ENCODE data around the gene CNEP1R1. TPM values are rescaled to one million over a fixed set of nuclear protein-coding genes. Genes with fewer than 3 reads are reported as not detected.

CNEP1R1 gene
- total RNA-seq, 2 donors from 2014 or later, result 13.4 to 22.4 TPM

GRCh38 chr16:49987381-49987780 lies 37.6 kb upstream of the CNEP1R1 start:
- no peak for DNase-seq
- Histone ChIP-seq H3K27me3 (no peaks in the 10 kb centered on the region), H3K36me3 (no peaks in the 10 kb centered on the region), H3K4me3 (no peak overlapping the region), H3K9ac (ENCODE audit: low read depth in 2 of 2, low read length in 2 of 2) (no peak overlapping the region), H3K4me1 (no peaks in the 10 kb centered on the region), H3K9me3 (no peaks in the 10 kb centered on the region), H3K27ac (no peak overlapping the region)
- TF ChIP-seq CTCF (IDR thresholded peaks at IDR 0.05), result no peak
- intact Hi-C loops (cut with DNase I), result no loop called here

GRCh38 chr16:49992825-49993224 lies 32.2 kb upstream of the CNEP1R1 start:
- H3K9ac ChIP-seq (ENCODE audit: low read depth in 2 of 2, low read length in 2 of 2), result no peak overlapping the region
- DNase-seq, result no peak
- no peaks in the 10 kb centered on the region for H3K9me3 ChIP-seq
- no peaks in the 10 kb centered on the region for H3K4me1 ChIP-seq
- intact Hi-C loops (cut with DNase I), result no loop called here
- no peak for TF ChIP-seq CTCF (IDR thresholded peaks at IDR 0.05)
- H3K4me3 ChIP-seq, result no peak overlapping the region
- H3K27ac ChIP-seq, result no peak overlapping the region
- H3K36me3 ChIP-seq, result no peaks in the 10 kb centered on the region
- no peaks in the 10 kb centered on the region for H3K27me3 ChIP-seq

GRCh38 chr16:49993579-49993978 lies 31.4 kb upstream of the CNEP1R1 start:
- Histone ChIP-seq H3K36me3 (no peaks in the 10 kb centered on the region), H3K4me3 (no peak overlapping the region), H3K27me3 (no peaks in the 10 kb centered on the region), H3K9me3 (no peaks in the 10 kb centered on the region), H3K9ac (ENCODE audit: low read depth in 2 of 2, low read length in 2 of 2) (no peak overlapping the region), H3K4me1 (no peaks in the 10 kb centered on the region), H3K27ac (no peak overlapping the region)
- no peak for TF ChIP-seq CTCF (IDR thresholded peaks at IDR 0.05)
- intact Hi-C loops (cut with DNase I), result no loop called here
- DNase-seq, result no peak

GRCh38 chr16:49994006-49994405 lies 31.0 kb upstream of the CNEP1R1 start:
- no peak overlapping the region for H3K4me3 ChIP-seq
- H3K4me1 ChIP-seq, result no peaks in the 10 kb centered on the region
- no peaks in the 10 kb centered on the region for H3K9me3 ChIP-seq
- TF ChIP-seq CTCF (IDR thresholded peaks at IDR 0.05), result no peak
- H3K27ac ChIP-seq, result no peak overlapping the region
- H3K36me3 ChIP-seq, result no peaks in the 10 kb centered on the region
- intact Hi-C loops (cut with DNase I), result no loop called here
- DNase-seq, result no peak
- H3K9ac ChIP-seq (ENCODE audit: low read depth in 2 of 2, low read length in 2 of 2), result no peak overlapping the region
- H3K27me3 ChIP-seq, result no peaks in the 10 kb centered on the region

GRCh38 chr16:49995720-49996119 lies 29.3 kb upstream of the CNEP1R1 start:
- Histone ChIP-seq H3K9me3 (no peaks in the 10 kb centered on the region), H3K4me3 (no peak overlapping the region), H3K36me3 (no peaks in the 10 kb centered on the region), H3K4me1 (no peaks in the 10 kb centered on the region), H3K27ac (no peak overlapping the region), H3K27me3 (no peaks in the 10 kb centered on the region), H3K9ac (ENCODE audit: low read depth in 2 of 2, low read length in 2 of 2) (no peak overlapping the region)
- DNase-seq, result no peak
- no peak for TF ChIP-seq CTCF (IDR thresholded peaks at IDR 0.05)
- intact Hi-C loops (cut with DNase I), result no loop called here

All from colonic mucosa (tissue), 4 donors.